IMR-90 (cell line): Measurements from ENCODE around the gene SS18. TPM values are rescaled to one million over a fixed set of nuclear protein-coding genes. Genes with fewer than 3 reads are reported as not detected.

Experiments
- ATAC-seq: fragments of 200-7000 bp; cut with Tn5 transposase; 2 replicates; pipeline ENCODE4 v1.9.1; 2020; ENCODE audit warnings: low read depth, mild to moderate bottlenecking, moderate library complexity
- BruUV-seq: library from RNA; stranded (reverse); fragments of 400-500 nt; replicated peaks from 2 replicates; lab custom pipeline; 2021; lab: Mats Ljungman, UMichigan
- CTCF ChIA-PET: fragments of 300-600 bp; formaldehyde crosslinking; extraction: SDS; loops from one replicate; lab custom pipeline; 2021; ENCODE audit warnings: antibody characterized with exemption; lab: Yijun Ruan, JAX
- POLR2A ChIA-PET: fragments of 300-600 bp; sonication (Branson Sonifier 250); formaldehyde crosslinking; loops from one replicate; lab custom pipeline; 2022; ENCODE audit warnings: antibody characterized with exemption; ENCODE audit not compliant: unreplicated experiment; lab: Charles Lee
- DNase-seq: peaks from one replicate; pipeline ENCODE4 v3.0.0; 2013
- H2AFZ ChIP-seq: replicated peaks from 2 replicates; pipeline ENCODE3; 2013; ENCODE audit warnings: low read length, mild to moderate bottlenecking; ENCODE audit not compliant: poor library complexity
- H2AK5ac ChIP-seq: 2 replicates; pipeline ENCODE4 v1.6.1; 2013; ENCODE audit warnings: low read depth, low read length, inconsistent platforms
- H2AK9ac ChIP-seq: replicated peaks from 2 replicates; pipeline ENCODE3; 2013; ENCODE audit warnings: mild to moderate bottlenecking, low read depth, low read length, moderate library complexity; ENCODE audit not compliant: poor library complexity
- H2BK120ac ChIP-seq: 2 replicates; pipeline ENCODE4 v1.6.1; 2013; ENCODE audit warnings: low read depth, low read length, inconsistent platforms
- H2BK15ac ChIP-seq: 3 replicates; pipeline ENCODE4 v1.6.1; 2013; ENCODE audit warnings: low read depth, low read length, inconsistent platforms
- H2BK20ac ChIP-seq: 2 replicates; pipeline ENCODE4 v1.6.1; 2013; ENCODE audit warnings: low read depth, mild to moderate bottlenecking, inconsistent platforms, low read length, moderate library complexity
- H2BK5ac ChIP-seq: 2 replicates; pipeline ENCODE4 v1.6.1; 2013; ENCODE audit warnings: mild to moderate bottlenecking, low read depth, low read length, inconsistent platforms; ENCODE audit not compliant: poor library complexity, severe bottlenecking
- H3K14ac ChIP-seq: replicated peaks from 2 replicates; pipeline ENCODE4 v1.6.1; 2013; ENCODE audit warnings: low read depth, low read length, inconsistent platforms
- H3K18ac ChIP-seq: 2 replicates; pipeline ENCODE4 v1.6.1; 2013; ENCODE audit warnings: low read depth, low read length, control low read depth
- H3K23ac ChIP-seq: 2 replicates; pipeline ENCODE4 v1.6.1; 2013; ENCODE audit warnings: low read depth, low read length, inconsistent platforms
- H3K27ac ChIP-seq: 2 replicates; pipeline ENCODE4 v1.5.1; 2013; ENCODE audit warnings: mild to moderate bottlenecking, control low read depth, low read length; ENCODE audit not compliant: insufficient read depth
- H3K27me3 ChIP-seq: 2 replicates; pipeline ENCODE4 v1.6.1; 2013; ENCODE audit warnings: low read length; ENCODE audit not compliant: control insufficient read depth, insufficient read depth
- H3K36me3 ChIP-seq: 2 replicates; pipeline ENCODE4 v1.6.1; 2013; ENCODE audit warnings: low read length, mixed read lengths; ENCODE audit not compliant: control insufficient read depth, insufficient read depth
- H3K4ac ChIP-seq: 2 replicates; pipeline ENCODE4 v1.6.1; 2013; ENCODE audit warnings: low read depth, low read length, inconsistent platforms
- H3K4me1 ChIP-seq: 2 replicates; pipeline ENCODE4 v1.6.1; 2013; ENCODE audit warnings: low read length, mixed read lengths; ENCODE audit not compliant: control insufficient read depth, insufficient read depth
- H3K4me2 ChIP-seq: 2 replicates; pipeline ENCODE4 v1.6.1; 2013; ENCODE audit warnings: low read depth, mild to moderate bottlenecking, control low read depth, low read length, moderate library complexity
- H3K4me3 ChIP-seq: 2 replicates; pipeline ENCODE4 v1.5.1; 2013; ENCODE audit warnings: low read depth, mild to moderate bottlenecking, control low read depth, low read length, moderate library complexity; ENCODE audit not compliant: insufficient read depth
- H3K56ac ChIP-seq: 2 replicates; pipeline ENCODE4 v1.6.1; 2013; ENCODE audit warnings: low read length, inconsistent platforms; ENCODE audit not compliant: insufficient read depth; ENCODE audit errors: extremely low read depth
- H3K79me1 ChIP-seq, 2 experiments: 2 replicates each; pipeline ENCODE4 v1.6.1; 2013; ENCODE audit warnings: low read length in 2 of 2, inconsistent platforms in 1 of 2, low read depth in 1 of 2
- H3K9ac ChIP-seq: 2 replicates; pipeline ENCODE4 v1.6.1; 2013; ENCODE audit warnings: low read depth, low read length, control low read depth
- H3K9me1 ChIP-seq: 2 replicates; pipeline ENCODE4 v1.6.1; 2013; ENCODE audit warnings: low read length, inconsistent platforms; ENCODE audit not compliant: insufficient read depth
- H3K9me3 ChIP-seq: 2 replicates; pipeline ENCODE4 v1.6.1; 2013; ENCODE audit warnings: low read length; ENCODE audit not compliant: control insufficient read depth, insufficient read depth
- H4K20me1 ChIP-seq: 2 replicates; pipeline ENCODE4 v1.6.1; 2013; ENCODE audit warnings: low read length, inconsistent platforms; ENCODE audit not compliant: insufficient read depth
- H4K5ac ChIP-seq: 2 replicates; pipeline ENCODE4 v1.6.1; 2013; ENCODE audit warnings: mild to moderate bottlenecking, low read depth, low read length, control low read depth
- H4K8ac ChIP-seq, 2 experiments: 2 replicates each; pipeline ENCODE4 v1.6.1; 2013; ENCODE audit warnings: low read depth in 2 of 2, low read length in 2 of 2, control low read depth in 1 of 2, inconsistent platforms in 1 of 2
- H4K91ac ChIP-seq: 2 replicates; pipeline ENCODE4 v1.6.1; 2013; ENCODE audit warnings: low read depth, low read length, inconsistent platforms; ENCODE audit not compliant: insufficient read depth
- BHLHE40 ChIP-seq: fragments of 150-350 bp; IDR thresholded peaks from 2 replicates; pipeline ENCODE4 v1.6.1; 2016; ENCODE audit warnings: mild to moderate bottlenecking, low read depth, low read length
- CEBPB ChIP-seq: IDR thresholded peaks from 2 replicates; pipeline ENCODE4 v1.6.1; 2012; ENCODE audit warnings: low read depth, low read length, improper control_type of control experiment
- CHD1 ChIP-seq: IDR thresholded peaks from 2 replicates; pipeline ENCODE4 v1.6.1; 2012; ENCODE audit warnings: low read depth, low read length, improper control_type of control experiment
- CTCF ChIP-seq: conservative IDR thresholded peaks from 2 replicates; pipeline ENCODE4 v1.5.1; 2012; ENCODE audit warnings: mild to moderate bottlenecking, low read depth, low read length, improper control_type of control experiment
- ELK1 ChIP-seq: fragments of 150-350 bp; IDR thresholded peaks from 2 replicates; pipeline ENCODE4 v1.6.1; 2016; ENCODE audit warnings: low read depth, mild to moderate bottlenecking, low read length, moderate library complexity, borderline replicate concordance
- FOS ChIP-seq: fragments of 150-350 bp; IDR thresholded peaks from 2 replicates; pipeline ENCODE4 v1.6.1; 2016; ENCODE audit warnings: low read depth, low read length
- MAFK ChIP-seq: IDR thresholded peaks from 2 replicates; pipeline ENCODE4 v1.6.1; 2012; ENCODE audit warnings: low read depth, low read length, improper control_type of control experiment
- MAZ ChIP-seq: IDR thresholded peaks from 2 replicates; pipeline ENCODE4 v1.6.1; 2012; ENCODE audit warnings: low read depth, mild to moderate bottlenecking, low read length, improper control_type of control experiment, moderate library complexity, borderline replicate concordance
- MXI1 ChIP-seq: IDR thresholded peaks from 2 replicates; pipeline ENCODE4 v1.6.1; 2012; ENCODE audit warnings: low read depth, mild to moderate bottlenecking, low read length, moderate library complexity, borderline replicate concordance
- NFE2L2 ChIP-seq: fragments of 150-350 bp; IDR thresholded peaks from 2 replicates; pipeline ENCODE4 v1.6.1; 2016; ENCODE audit warnings: low read depth, mild to moderate bottlenecking, low read length
- POLR2A ChIP-seq: IDR thresholded peaks from 2 replicates; pipeline ENCODE4 v1.6.1; 2012; ENCODE audit warnings: mild to moderate bottlenecking, low read depth, low read length
- RAD21 ChIP-seq: IDR thresholded peaks from 2 replicates; pipeline ENCODE4 v1.6.1; 2012; ENCODE audit warnings: low read length, improper control_type of control experiment
- RCOR1 ChIP-seq: IDR thresholded peaks from 2 replicates; pipeline ENCODE4 v1.6.1; 2012; ENCODE audit warnings: mild to moderate bottlenecking, low read length, improper control_type of control experiment; ENCODE audit not compliant: insufficient replicate concordance
- RFX5 ChIP-seq: IDR thresholded peaks from 2 replicates; pipeline ENCODE4 v1.8.0; 2012; ENCODE audit warnings: low read depth, mild to moderate bottlenecking, low read length, moderate library complexity
- SMC3 ChIP-seq: fragments of 150-350 bp; IDR thresholded peaks from 2 replicates; pipeline ENCODE4 v1.6.1; 2016; ENCODE audit warnings: low read depth, mild to moderate bottlenecking, antibody characterized with exemption, low read length, moderate library complexity
- USF2 ChIP-seq: fragments of 150-350 bp; IDR thresholded peaks from 2 replicates; pipeline ENCODE4 v1.6.1; 2017; ENCODE audit warnings: mild to moderate bottlenecking, antibody characterized with exemption, low read length, low read depth
- WGBS, 2 experiments: methylation state at CpG; one replicate each; pipeline versions ENCODE4 v1.1.5 to v1.1.7; 2013; ENCODE audit warnings: missing lambda C conversion rate in 2 of 2; ENCODE audit not compliant: insufficient read length in 1 of 2; ENCODE audit errors: extremely low coverage in 2 of 2; 5-methylcytosine and 5-hydroxymethylcytosine counted together
- dilution Hi-C: fragments of 300-500 bp; cut with HindIII; formaldehyde crosslinking; loops from one replicate; pipeline ENCODE4 v1.14.3; 2018; ENCODE audit warnings: low sequenced_read_pairs; ENCODE audit not compliant: unreplicated experiment
- in situ Hi-C: fragments of 300-500 bp; cut with MboI; formaldehyde crosslinking; loops from 3 replicates; pipeline ENCODE4 v1.14.3; 2019; ENCODE audit warnings: low sequenced_read_pairs, inconsistent platforms, mixed read lengths
- intact Hi-C: fragments of 100-400 bp; cut with micrococcal nuclease; formaldehyde crosslinking; loops from 2 replicates; pipeline ENCODE4 v1.10.0; 2022
- polyA plus RNA-seq, 3 experiments: library from polyadenylated mRNA; depleted of rRNA; stranded (reverse); fragments of >200 nt; gene quantifications; 2 replicates each; pipeline ENCODE4 v1.2.3, GENCODE V29; 2012; ENCODE audit warnings: low replicate concordance in 1 of 3
- total RNA-seq: library from RNA; depleted of rRNA; stranded (reverse); fragments of >200 nt; gene quantifications from 2 replicates; pipeline ENCODE4 v1.2.3, GENCODE V29; 2012

SS18 gene
- total and polyA plus RNA-seq, 2 of the 4 experiments (the other 2 are of a cell fraction), result 112 to 242 TPM

GRCh38 chr18:25979369-25980040 lies 110.9 kb downstream of the SS18 start:
- Histone ChIP-seq H3K4me3 (no peak overlapping the region), H3K79me1 (no peaks in the 10 kb centered on the region), H3K56ac (no peak overlapping the region), H3K23ac (no peak overlapping the region), H3K27me3 (peaks cover 2% of the 10 kb centered on the region; the same call in 1 of the 2 replicates), H2BK120ac (no peak overlapping the region), H2BK15ac (no peak overlapping the region), H3K36me3 (no peaks in the 10 kb centered on the region), H3K4me2 (no peak overlapping the region), H3K14ac (no peak overlapping the region), H2BK5ac (no peak overlapping the region), H4K91ac (no peak overlapping the region), H2AFZ (no peak overlapping the region), H2AK9ac (no peak overlapping the region), H3K9me3 (no peaks in the 10 kb centered on the region), H3K9me1 (no peaks in the 10 kb centered on the region), H3K18ac (no peak overlapping the region), H3K9ac (no peak overlapping the region), H3K4me1 (no peaks in the 10 kb centered on the region; the same call in 1 of the 2 replicates), H4K8ac (no peak overlapping the region), H3K4ac (no peak overlapping the region), H2BK20ac (no peak overlapping the region), H2AK5ac (no peak overlapping the region), H4K5ac (no peak overlapping the region), H3K27ac (no peak overlapping the region), H4K20me1 (no peaks in the 10 kb centered on the region)
- DNase-seq (no peak), ATAC-seq (no peak)
- WGBS, 2 experiments, result 50% methylated on average over 1 of the region's 2 CpGs; no CpG with 5 or more reads in 1 of the 2 experiments
- dilution Hi-C loops (no loop called here), in situ Hi-C loops (no loop called here), intact Hi-C loops (no loop called here)
- TF ChIP-seq RFX5, result no peak
- no peak for TF ChIP-seq CEBPB
- TF ChIP-seq RAD21, result no peak
- TF ChIP-seq FOS, result no peak
- TF ChIP-seq USF2, result no peak
- no peak for TF ChIP-seq POLR2A
- TF ChIP-seq RCOR1, result no peak
- TF ChIP-seq CHD1, result no peak
- no peak for TF ChIP-seq SMC3
- TF ChIP-seq MAZ, result no peak
- TF ChIP-seq MAFK, result no peak
- TF ChIP-seq CTCF, result no peak
- no peak for TF ChIP-seq NFE2L2
- TF ChIP-seq ELK1, result no peak
- no peak for TF ChIP-seq MXI1
- TF ChIP-seq BHLHE40, result no peak
- POLR2A ChIA-PET, result no interaction called here
- CTCF ChIA-PET, result no interaction called here
- BruUV-seq, result no TSS peak
